Gastrocnemius medialis (tissue), 4 donors: ENCODE measurements around the gene FYTTD1. TPM values are rescaled to one million over a fixed set of nuclear protein-coding genes. Genes with fewer than 3 reads are reported as not detected.

Source experiments
- ATAC-seq, 2 donors: fragments of 150-250 bp; one replicate each; pipeline ENCODE4 v1.9.1; 2016
- DNase-seq, 2 donors: peaks; one replicate each; pipeline ENCODE4 v3.0.0-alpha.2; 2019
- H3K27ac ChIP-seq, 4 donors: fragments of 200-600 bp; sonication (generic); 1 replicate in 1 of 4; 2 replicates in 3 of 4; pipeline ENCODE4 v1.5.1; 2016 to 2018; ENCODE audit warnings: mild to moderate bottlenecking in 2 of 4, moderate library complexity in 1 of 4
- H3K27me3 ChIP-seq, 3 donors: fragments of 200-600 bp; sonication (generic) in 2 of 3; 1 replicate in 1 of 3; 2 replicates in 2 of 3; pipeline versions ENCODE4 v1.5.1 to v1.6.0; 2016 to 2019; ENCODE audit warnings: mild to moderate bottlenecking in 1 of 3, moderate library complexity in 1 of 3
- H3K36me3 ChIP-seq, 2 donors: fragments of 200-600 bp; sonication (generic) in 1 of 2; one replicate each; pipeline ENCODE4 v1.5.1; 2017 to 2018
- H3K4me1 ChIP-seq, 2 donors: fragments of 200-600 bp; sonication (generic) in 1 of 2; one replicate each; pipeline ENCODE4 v1.5.1; 2016 to 2017; ENCODE audit warnings: mild to moderate bottlenecking in 2 of 2
- H3K4me3 ChIP-seq, 4 donors: fragments of 200-600 bp; sonication (generic) in 3 of 4; 1 replicate in 1 of 4; 2 replicates in 3 of 4; pipeline ENCODE4 v1.5.1; 2016 to 2019; ENCODE audit warnings: mild to moderate bottlenecking in 2 of 4
- H3K9me3 ChIP-seq, 3 donors: fragments of 200-600 bp; sonication (generic) in 2 of 3; 1 replicate in 1 of 3; 2 replicates in 2 of 3; pipeline ENCODE4 v1.5.1; 2016 to 2019
- CTCF ChIP-seq, 5 experiments: fragments of 450-650 bp in 3 of 5; fragments of 200-600 bp in 2 of 5; sonication (generic) in 2 of 5; IDR thresholded peaks in 4 of 5; conservative IDR thresholded peaks in 1 of 5; 1 replicate in 4 of 5; 2 replicates in 1 of 5; pipeline ENCODE4 v1.5.1; 2016 to 2019; ENCODE audit warnings: antibody characterized with exemption in 5 of 5, mild to moderate bottlenecking in 3 of 5, moderate library complexity in 3 of 5
- POLR2A ChIP-seq, 2 donors: fragments of 450-650 bp; IDR thresholded peaks; one replicate each; pipeline ENCODE4 v1.6.1; 2017; ENCODE audit warnings: antibody characterized with exemption in 2 of 2, mild to moderate bottlenecking in 2 of 2, moderate library complexity in 2 of 2
- in situ Hi-C, 4 donors: fragments of 200-750 bp; cut with MboI; loops; one replicate each; pipeline versions ENCODE4 v1.15.0 to v1.8.0; 2017; ENCODE audit warnings: low sequenced_read_pairs in 4 of 4
- intact Hi-C: fragments of 100-400 bp; cut with DNase I; formaldehyde crosslinking; loops from one replicate; pipeline ENCODE4 v1.15.1; 2023; ENCODE audit warnings: low total_unique reads
- total RNA-seq, 4 donors: library from RNA; depleted of rRNA; stranded (reverse); fragments of >200 nt; gene quantifications; one replicate each; pipeline versions ENCODE4 v1.1.0 to v1.2.3, GENCODE V29; 2016

Gene FYTTD1
- total RNA-seq, 4 donors from 2014 or later = 77.7 to 184 (median 111) TPM

- TF ChIP-seq POLR2A (IDR thresholded peaks at IDR 0.05) (no peak), CTCF (IDR thresholded peaks at IDR 0.05 in 4 of 5, conservative IDR thresholded peaks at IDR 0.05 in 1 of 5) (no peak)
- DNase-seq = no peak
- no peak for ATAC-seq
- Histone ChIP-seq H3K27ac (no peak overlapping the region), H3K4me1 (peaks cover 47 to 56% of the 10 kb centered on the region in 2 donors), H3K36me3 (no peaks in the 10 kb centered on the region), H3K27me3 (no peaks in the 10 kb centered on the region), H3K4me3 (no peak overlapping the region), H3K9me3 (no peaks in the 10 kb centered on the region)
- intact Hi-C loops (no loop called here), in situ Hi-C loops (no loop called here)
These were observed 46.4 kb downstream of the FYTTD1 start for GRCh38 chr3:197796087-197796486.

GRCh38 chr3:197798863-197799262 is 49.2 kb downstream of the FYTTD1 start:
- Histone ChIP-seq H3K9me3 (no peaks in the 10 kb centered on the region), H3K4me1 (peaks cover 45 to 53% of the 10 kb centered on the region in 2 donors), H3K27ac (peak overlapping the region; percentile 6 to 43 (median 17)), H3K36me3 (no peaks in the 10 kb centered on the region), H3K27me3 (no peaks in the 10 kb centered on the region), H3K4me3 (no peak overlapping the region)
- intact Hi-C loops = no loop called here
- TF ChIP-seq CTCF (IDR thresholded peaks at IDR 0.05 in 4 of 5, conservative IDR thresholded peaks at IDR 0.05 in 1 of 5) (no peak), POLR2A (IDR thresholded peaks at IDR 0.05) (no peak)
- ATAC-seq (peak; percentile 45 to 48), DNase-seq (no peak)
- in situ Hi-C loops = no loop called here

- no peaks in the 10 kb centered on the region for H3K27me3 ChIP-seq
- H3K36me3 ChIP-seq = no peaks in the 10 kb centered on the region
- DNase-seq (no peak), ATAC-seq (no peak)
- intact Hi-C loops (no loop called here), in situ Hi-C loops (no loop called here)
- H3K4me3 ChIP-seq = no peak overlapping the region
- no peaks in the 10 kb centered on the region for H3K9me3 ChIP-seq
- peaks cover 31 to 41% of the 10 kb centered on the region in 2 donors for H3K4me1 ChIP-seq
- TF ChIP-seq POLR2A (IDR thresholded peaks at IDR 0.05) (no peak), CTCF (IDR thresholded peaks at IDR 0.05 in 4 of 5, conservative IDR thresholded peaks at IDR 0.05 in 1 of 5) (no peak)
- no peak overlapping the region for H3K27ac ChIP-seq
These were observed 50.7 kb downstream of the FYTTD1 start for GRCh38 chr3:197800379-197800778.

GRCh38 chr3:197801891-197802778 is 52.5 kb downstream of the FYTTD1 start:
- H3K4me3 ChIP-seq = no peak overlapping the region
- H3K36me3 ChIP-seq = no peaks in the 10 kb centered on the region
- H3K4me1 ChIP-seq = peaks cover 24 to 32% of the 10 kb centered on the region in 2 donors
- H3K27me3 ChIP-seq = no peaks in the 10 kb centered on the region
- intact Hi-C loops (no loop called here), in situ Hi-C loops (no loop called here)
- TF ChIP-seq CTCF (IDR thresholded peaks at IDR 0.05 in 4 of 5, conservative IDR thresholded peaks at IDR 0.05 in 1 of 5) (peak in 1 of 5 experiments; percentile 19), POLR2A (IDR thresholded peaks at IDR 0.05) (no peak)
- H3K9me3 ChIP-seq = no peaks in the 10 kb centered on the region
- ATAC-seq = peak in 1 of 2 donors; percentile 21
- no peak overlapping the region for H3K27ac ChIP-seq
- no peak for DNase-seq
